HG03457 (cell line): ENCODE data around the gene TUBE1.
A peak's percentile ranks its signal among the peaks of the same experiment; 100 is the strongest.
"Not testable (repeated sequence)": the region's sequence is repeated elsewhere in the genome, so short reads cannot be mapped to it uniquely, and the experiment has no call there.

ENCODE experiments used
- ATAC-seq: cut with Tn5 transposase; IDR thresholded peaks from one replicate; pipeline ENCODE4 v1.9.1; 2021; ENCODE audit warnings: moderate number of reproducible peaks; ENCODE audit not compliant: unreplicated experiment

TUBE1 gene

GRCh38 chr6:112087136-112087911 is at the start of gene TUBE1, which contains the start of gene FAM229B:
TUBE1 (minus strand) TSS chr6:112087482; CDS start chr6:112087434, 48 bp downstream.
FAM229B (plus strand) TSS chr6:112087591; CDS start chr6:112099284, 11,693 bp downstream.
- ATAC-seq: peak; percentile 98

GRCh38 chr6:112130878-112131277 is 43.6 kb upstream of the TUBE1 start:
- ATAC-seq: no peak

DNA sequence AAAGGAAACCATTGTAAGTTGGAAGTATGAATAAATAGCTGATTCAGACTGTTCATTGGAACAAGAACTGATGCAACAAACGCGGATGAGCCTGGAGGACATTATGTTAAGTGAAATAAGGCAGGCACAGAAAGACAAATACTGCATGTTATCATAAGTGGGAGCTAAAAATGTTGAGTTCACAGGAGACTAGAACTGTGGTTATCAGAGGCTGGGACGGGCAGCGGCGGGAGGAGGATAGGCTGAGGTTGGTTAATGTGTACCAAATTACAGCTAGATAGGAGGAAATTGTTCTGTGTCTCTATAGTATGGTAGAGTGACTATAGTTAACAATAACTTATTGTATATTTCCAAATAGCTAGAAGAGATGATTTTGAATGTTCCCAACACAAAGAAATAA is 40.9 kb upstream of the TUBE1 start:
- no peak for ATAC-seq

GRCh38 chr6:112123982-112124381 is 36.7 kb upstream of the TUBE1 start:
- no peak for ATAC-seq

DNA sequence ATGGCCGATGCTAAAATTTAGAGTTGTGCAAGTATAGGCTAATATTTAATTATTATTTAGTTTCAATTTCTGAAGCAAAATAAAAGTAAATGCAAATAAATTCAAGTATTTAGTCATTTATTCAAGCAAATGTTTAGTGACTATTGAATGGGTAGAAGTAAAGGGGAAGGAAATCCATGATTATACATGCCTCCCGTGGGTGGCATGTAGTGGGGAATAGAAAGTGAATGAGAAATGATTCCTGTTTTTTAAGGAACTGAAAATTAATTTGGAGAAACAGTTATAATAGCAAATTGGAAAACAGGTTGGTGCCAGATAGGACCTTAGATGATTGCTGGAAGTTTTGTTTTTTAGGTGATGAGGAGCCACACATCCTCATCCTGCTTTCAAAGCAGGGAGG is 35.5 kb upstream of the TUBE1 start:
- ATAC-seq: no peak

GRCh38 chr6:112118034-112118433 is 30.8 kb upstream of the TUBE1 start:
- ATAC-seq: no peak

DNA sequence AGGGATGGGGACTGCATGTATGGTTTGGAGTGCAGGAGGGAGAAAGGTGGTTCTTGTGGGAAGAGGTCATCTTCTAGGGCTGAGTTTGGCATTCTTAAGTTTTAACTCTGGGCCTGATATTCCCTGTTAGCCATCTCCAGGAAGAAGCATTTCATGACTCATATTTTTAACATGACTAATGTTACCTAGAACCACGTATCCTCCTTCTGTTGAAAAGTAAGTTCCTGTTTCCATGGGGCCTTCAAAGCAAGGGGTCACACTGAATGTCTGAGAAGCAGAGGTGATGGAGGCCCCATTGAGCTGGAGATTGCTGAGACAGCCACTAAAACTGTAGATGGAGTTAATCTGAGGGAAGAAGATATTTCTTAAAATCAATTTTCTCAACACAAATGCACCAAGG is 30.3 kb upstream of the TUBE1 start:
- ATAC-seq: no peak

GRCh38 chr6:112116221-112116620 is 28.9 kb upstream of the TUBE1 start:
- no peak for ATAC-seq

- ATAC-seq: no peak
Measured at GRCh38 chr6:112114577-112115223, 27.4 kb upstream of the TUBE1 start.

GRCh38 chr6:112113918-112114317 is 26.6 kb upstream of the TUBE1 start:
- no peak for ATAC-seq

DNA sequence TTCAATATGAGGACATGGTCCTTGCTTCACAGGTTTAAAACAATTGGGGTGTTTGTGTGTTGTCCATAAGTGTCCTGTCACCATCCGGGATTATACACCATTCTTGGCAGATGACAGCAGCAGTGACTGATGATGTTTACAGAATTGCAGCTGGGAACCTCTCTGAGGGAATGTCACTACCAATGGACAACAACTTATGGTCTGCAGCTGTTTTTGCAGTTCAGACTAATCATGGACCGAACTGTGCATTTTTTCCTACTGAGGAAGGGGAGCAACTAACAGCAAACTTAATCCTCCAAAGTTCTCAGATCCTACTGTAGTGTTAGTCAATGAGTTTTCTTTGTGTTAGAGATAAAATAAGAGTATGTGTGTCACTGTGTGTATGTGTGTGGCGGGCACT is 26.1 kb upstream of the TUBE1 start:
- ATAC-seq: no peak

- no peak for ATAC-seq
Measured at GRCh38 chr6:112109262-112109661, 22.0 kb upstream of the TUBE1 start.

DNA sequence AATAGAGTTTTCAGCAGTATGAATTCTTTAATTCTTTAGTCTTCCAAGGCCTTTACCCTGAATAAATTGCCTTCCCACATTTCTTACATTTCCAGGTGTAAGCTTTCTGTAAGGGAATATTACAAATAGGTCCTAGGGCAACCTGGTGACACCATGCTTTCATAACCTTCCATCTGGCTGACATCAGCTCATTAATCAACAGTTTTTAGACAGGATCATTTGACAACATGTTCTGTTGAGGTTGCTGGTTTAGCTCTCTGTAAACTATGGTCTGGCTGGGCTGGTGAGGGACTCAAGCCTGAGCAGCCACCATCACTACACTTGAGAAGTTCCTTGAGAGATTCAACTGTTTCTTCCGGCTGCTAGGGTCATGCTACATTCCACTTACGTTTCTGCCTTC is 19.3 kb upstream of the TUBE1 start:
- ATAC-seq: no peak

GRCh38 chr6:112106026-112106425 is 18.7 kb upstream of the TUBE1 start:
- ATAC-seq: not testable (repeated sequence)

DNA sequence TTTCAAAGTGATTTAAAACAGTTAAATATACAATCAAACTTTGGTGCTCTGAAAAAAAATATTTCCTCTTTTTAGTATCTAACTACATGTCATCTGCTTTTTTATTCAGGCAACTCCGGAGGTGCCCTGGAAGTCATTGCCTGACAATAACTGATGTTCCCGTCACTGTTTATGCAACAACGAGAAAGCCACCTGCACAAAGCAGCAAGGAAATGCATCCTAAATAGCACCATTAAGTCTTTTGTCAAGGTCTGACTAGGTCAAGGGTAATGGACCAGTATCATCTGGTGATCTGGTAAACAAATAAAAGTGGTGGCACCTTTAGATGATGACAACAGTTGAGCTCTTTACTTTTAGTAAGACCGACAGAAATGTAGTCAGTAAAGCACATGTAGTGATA is 13.3 kb upstream of the TUBE1 start:
- ATAC-seq: no peak

DNA sequence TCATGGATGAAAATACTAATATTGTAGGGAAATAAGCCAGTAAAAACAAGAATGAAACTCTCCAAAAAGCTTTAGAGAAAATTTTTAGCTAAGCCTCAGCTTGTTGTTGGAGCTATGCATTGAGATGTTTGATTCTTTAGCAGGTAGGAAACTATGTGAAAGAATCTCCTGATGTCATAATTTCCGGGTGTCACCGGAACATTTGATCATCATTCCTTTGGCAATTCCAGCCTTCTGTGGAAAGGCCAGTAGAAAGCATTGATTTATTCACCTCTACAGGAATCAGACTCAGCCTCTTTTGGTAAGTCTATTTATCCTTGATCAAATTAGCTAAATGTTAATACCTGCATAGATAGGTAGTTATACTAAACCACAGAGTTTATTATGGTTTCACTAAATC is 9.6 kb upstream of the TUBE1 start:
- ATAC-seq: no peak

DNA sequence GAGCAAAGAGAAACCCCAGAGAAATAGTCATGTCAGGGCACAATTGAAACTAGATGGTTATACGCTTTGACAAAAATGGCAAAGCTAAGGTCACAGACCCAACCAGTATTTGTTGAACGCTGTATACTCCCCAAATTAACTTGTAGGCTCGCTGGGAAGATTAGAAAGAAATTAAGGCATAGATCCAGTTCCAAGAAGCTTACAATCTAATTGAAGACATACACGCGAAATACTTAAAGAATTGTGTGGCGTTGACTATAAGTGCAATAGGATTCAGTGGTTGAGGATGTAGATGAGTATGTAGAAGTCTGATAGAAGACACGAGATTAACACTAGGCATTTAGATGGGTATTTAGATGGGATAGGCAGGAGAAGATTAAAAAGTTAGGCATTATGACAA is 634 bp upstream of the TUBE1 start:
- no peak for ATAC-seq

GRCh38 chr6:112086744-112087135 is 542 bp downstream of the TUBE1 start:
- peak; percentile 3 for ATAC-seq

DNA sequence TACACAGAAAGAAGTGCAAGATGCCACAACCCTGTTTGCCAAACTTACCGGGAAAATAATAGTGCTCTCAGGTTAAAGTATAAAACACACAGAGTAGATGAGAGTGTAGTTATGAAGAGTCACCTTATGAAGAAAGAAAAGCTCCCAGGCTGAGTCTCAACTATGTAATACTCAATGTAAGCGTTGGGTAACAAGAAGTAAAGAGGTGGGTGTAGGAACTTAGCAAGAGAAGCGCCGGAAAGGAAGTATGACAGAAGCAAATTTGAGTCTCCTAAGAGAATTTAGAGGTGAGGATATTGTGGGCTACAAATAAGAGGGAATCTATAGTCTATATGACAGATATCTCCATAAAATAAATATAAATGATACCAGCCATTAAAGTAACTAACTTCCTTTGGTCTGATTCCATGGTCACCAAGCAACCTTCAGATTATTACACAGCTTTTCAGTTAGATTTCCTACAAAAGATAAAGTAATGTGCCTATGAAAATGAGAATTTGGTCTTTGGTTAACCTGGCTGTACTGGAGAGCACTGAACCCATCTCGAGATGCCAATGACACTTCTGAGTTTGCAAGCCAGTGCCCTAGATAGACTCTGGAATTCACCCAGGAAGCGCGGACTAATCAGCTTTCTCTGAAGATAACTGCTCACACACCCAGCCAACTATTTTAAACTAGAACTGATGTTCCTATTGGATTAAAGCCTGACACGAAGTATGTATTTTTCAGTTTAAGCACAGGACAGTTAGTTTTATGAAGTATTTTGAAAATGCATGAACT is 1.8 kb downstream of the TUBE1 start:
- no peak for ATAC-seq

- no peak for ATAC-seq
Measured at GRCh38 chr6:112081569-112081968, 5.7 kb downstream of the TUBE1 start.

GRCh38 chr6:112066606-112067005 is 20.7 kb downstream of the TUBE1 start:
- ATAC-seq: no peak
